ENCODE measurements around the gene PRR5.
A peak's percentile ranks its signal among the peaks of the same experiment; 100 is the strongest.

PRR5 gene

DNA sequence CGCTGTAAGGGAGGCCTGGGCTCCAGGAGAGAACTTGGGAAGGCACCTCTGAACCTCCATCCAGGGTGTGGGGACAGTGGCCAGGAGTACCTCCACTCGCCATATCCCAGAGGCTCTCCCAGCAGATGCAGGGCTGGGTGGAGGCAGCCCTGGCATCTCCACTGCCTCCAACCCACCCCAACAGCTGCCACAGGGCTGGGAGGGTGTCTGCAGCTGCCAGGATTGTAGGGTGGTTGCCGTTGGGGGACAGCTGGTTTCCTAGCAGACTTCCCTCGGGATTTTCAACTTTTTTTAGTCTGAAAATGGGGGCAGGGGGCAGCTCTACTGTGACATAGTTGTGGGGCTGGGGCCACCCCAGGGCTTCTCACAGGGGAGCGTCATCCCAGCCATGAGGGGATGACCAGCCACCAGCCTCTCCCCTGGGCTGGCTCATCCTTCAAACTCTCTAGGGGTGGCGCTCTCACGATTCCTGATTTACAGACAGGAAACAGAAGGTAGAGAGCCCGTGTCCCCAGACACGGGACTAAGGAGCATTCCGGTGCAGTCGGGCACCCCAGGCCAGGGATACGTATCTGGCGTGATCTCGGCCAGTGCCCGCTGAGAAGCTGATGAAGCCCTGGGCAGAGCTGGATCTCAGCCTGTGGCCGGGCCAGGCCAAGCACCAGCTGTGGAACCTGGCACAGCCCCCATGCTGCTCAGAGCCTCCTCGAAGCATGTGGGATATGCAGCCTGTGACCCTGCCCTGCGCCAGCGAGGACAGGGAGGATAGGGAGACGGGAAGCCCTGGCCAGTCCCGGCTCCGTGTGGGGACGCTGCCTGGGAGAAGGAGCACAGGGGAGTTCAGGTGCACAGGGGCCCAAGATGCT is 9.9 kb downstream of the PRR5 start:
- peaks cover 35 to 40% of the 10 kb centered on the region in 2 donors for H3K4me1 ChIP-seq (ENCODE audit: control insufficient read depth in 2 of 2, insufficient read depth in 2 of 2, low read length in 2 of 2)
- peak overlapping the region; percentile 84 to 88 for H3K27ac ChIP-seq (ENCODE audit: low read depth in 2 of 2, low read length in 2 of 2)
- H3K9me3 ChIP-seq (ENCODE audit: control insufficient read depth in 2 of 2, low read length in 2 of 2): no peaks in the 10 kb centered on the region
- no peak overlapping the region for H3K4me3 ChIP-seq (ENCODE audit: low read length in 2 of 2)
- peaks cover 3 to 5% of the 10 kb centered on the region in 2 donors for H3K36me3 ChIP-seq (ENCODE audit: control insufficient read depth in 2 of 2, insufficient read depth in 2 of 2, low read length in 2 of 2)
- no peaks in the 10 kb centered on the region for H3K27me3 ChIP-seq (ENCODE audit: control insufficient read depth in 2 of 2, insufficient read depth in 2 of 2, low read length in 2 of 2)
- peak overlapping the region in 1 of 2 donors; percentile 33 for H3K9ac ChIP-seq (ENCODE audit: low read depth in 1 of 2, low read length in 2 of 2)

DNA sequence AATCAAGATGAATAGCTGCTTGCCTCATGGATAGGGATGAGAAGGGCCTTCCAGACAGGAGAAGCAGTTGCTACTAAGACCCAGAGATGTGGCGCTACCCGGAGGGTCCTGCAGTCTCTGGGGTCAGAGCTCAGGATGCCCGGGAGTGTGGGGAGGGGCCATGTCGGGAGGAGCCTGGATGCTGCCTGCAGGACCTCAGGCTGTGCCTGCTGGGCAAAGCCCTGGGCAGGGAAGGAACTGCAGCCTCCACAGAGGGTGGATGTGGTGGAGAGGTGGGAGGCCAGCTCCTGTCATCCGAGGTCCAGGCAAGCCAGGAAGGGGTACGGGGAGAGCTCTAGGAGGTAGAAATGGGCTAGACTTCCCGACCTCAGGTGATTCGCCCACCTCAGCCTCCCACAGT is 11.0 kb downstream of the PRR5 start:
- Histone ChIP-seq H3K9ac (ENCODE audit: low read depth in 1 of 2, low read length in 2 of 2) (no peak overlapping the region), H3K27ac (ENCODE audit: low read depth in 2 of 2, low read length in 2 of 2) (no peak overlapping the region), H3K4me3 (ENCODE audit: low read length in 2 of 2) (no peak overlapping the region), H3K9me3 (ENCODE audit: control insufficient read depth in 2 of 2, low read length in 2 of 2) (no peaks in the 10 kb centered on the region), H3K36me3 (ENCODE audit: control insufficient read depth in 2 of 2, insufficient read depth in 2 of 2, low read length in 2 of 2) (peaks cover 3 to 5% of the 10 kb centered on the region in 2 donors), H3K27me3 (ENCODE audit: control insufficient read depth in 2 of 2, insufficient read depth in 2 of 2, low read length in 2 of 2) (no peaks in the 10 kb centered on the region), H3K4me1 (ENCODE audit: control insufficient read depth in 2 of 2, insufficient read depth in 2 of 2, low read length in 2 of 2) (peaks cover 35 to 40% of the 10 kb centered on the region in 2 donors)

- Histone ChIP-seq H3K4me3 (ENCODE audit: low read length in 2 of 2) (no peak overlapping the region), H3K9ac (ENCODE audit: low read depth in 1 of 2, low read length in 2 of 2) (peak overlapping the region in 1 of 2 donors; percentile 25), H3K9me3 (ENCODE audit: control insufficient read depth in 2 of 2, low read length in 2 of 2) (no peaks in the 10 kb centered on the region), H3K36me3 (ENCODE audit: control insufficient read depth in 2 of 2, insufficient read depth in 2 of 2, low read length in 2 of 2) (peaks cover 5 to 6% of the 10 kb centered on the region in 2 donors), H3K27me3 (ENCODE audit: control insufficient read depth in 2 of 2, insufficient read depth in 2 of 2, low read length in 2 of 2) (no peaks in the 10 kb centered on the region), H3K27ac (ENCODE audit: low read depth in 2 of 2, low read length in 2 of 2) (no peak overlapping the region), H3K4me1 (ENCODE audit: control insufficient read depth in 2 of 2, insufficient read depth in 2 of 2, low read length in 2 of 2) (peaks cover 36 to 41% of the 10 kb centered on the region in 2 donors)
Measured at GRCh38 chr22:44714703-44715350, 12.8 kb downstream of the PRR5 start.

DNA sequence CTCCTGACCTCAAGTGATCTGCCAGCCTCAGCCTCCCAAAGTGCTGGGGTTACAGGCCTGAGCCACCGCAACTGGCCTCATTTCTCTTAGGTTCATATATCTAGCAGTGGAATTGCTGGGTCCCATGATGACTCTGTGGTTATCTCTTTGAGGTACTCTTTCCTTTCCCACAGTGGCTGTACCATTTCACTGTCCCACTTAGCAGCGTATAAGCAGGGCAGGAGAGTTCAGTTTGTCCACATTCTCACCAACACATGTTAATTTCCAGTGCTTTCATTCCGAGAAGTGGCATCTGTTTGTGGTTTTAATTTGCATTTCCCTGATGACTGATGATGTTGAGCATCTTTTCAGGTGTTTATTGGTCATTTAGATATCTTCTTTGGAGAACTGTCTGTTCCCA is 16.4 kb downstream of the PRR5 start:
- Histone ChIP-seq H3K4me3 (ENCODE audit: low read length in 2 of 2) (no peak overlapping the region), H3K27me3 (ENCODE audit: control insufficient read depth in 2 of 2, insufficient read depth in 2 of 2, low read length in 2 of 2) (no peaks in the 10 kb centered on the region), H3K4me1 (ENCODE audit: control insufficient read depth in 2 of 2, insufficient read depth in 2 of 2, low read length in 2 of 2) (peaks cover 9 to 13% of the 10 kb centered on the region in 2 donors), H3K27ac (ENCODE audit: low read depth in 2 of 2, low read length in 2 of 2) (no peak overlapping the region), H3K9me3 (ENCODE audit: control insufficient read depth in 2 of 2, low read length in 2 of 2) (no peaks in the 10 kb centered on the region), H3K9ac (ENCODE audit: low read depth in 1 of 2, low read length in 2 of 2) (no peak overlapping the region), H3K36me3 (ENCODE audit: control insufficient read depth in 2 of 2, insufficient read depth in 2 of 2, low read length in 2 of 2) (peaks cover 8 to 10% of the 10 kb centered on the region in 2 donors)

GRCh38 chr22:44719586-44720368 is 17.8 kb downstream of the PRR5 start:
- Histone ChIP-seq H3K4me1 (ENCODE audit: control insufficient read depth in 2 of 2, insufficient read depth in 2 of 2, low read length in 2 of 2) (peaks cover 6 to 10% of the 10 kb centered on the region in 2 donors), H3K4me3 (ENCODE audit: low read length in 2 of 2) (no peak overlapping the region), H3K36me3 (ENCODE audit: control insufficient read depth in 2 of 2, insufficient read depth in 2 of 2, low read length in 2 of 2) (peaks cover 8 to 11% of the 10 kb centered on the region in 2 donors), H3K9ac (ENCODE audit: low read depth in 1 of 2, low read length in 2 of 2) (no peak overlapping the region), H3K27me3 (ENCODE audit: control insufficient read depth in 2 of 2, insufficient read depth in 2 of 2, low read length in 2 of 2) (no peaks in the 10 kb centered on the region), H3K9me3 (ENCODE audit: control insufficient read depth in 2 of 2, low read length in 2 of 2) (no peaks in the 10 kb centered on the region), H3K27ac (ENCODE audit: low read depth in 2 of 2, low read length in 2 of 2) (no peak overlapping the region)

DNA sequence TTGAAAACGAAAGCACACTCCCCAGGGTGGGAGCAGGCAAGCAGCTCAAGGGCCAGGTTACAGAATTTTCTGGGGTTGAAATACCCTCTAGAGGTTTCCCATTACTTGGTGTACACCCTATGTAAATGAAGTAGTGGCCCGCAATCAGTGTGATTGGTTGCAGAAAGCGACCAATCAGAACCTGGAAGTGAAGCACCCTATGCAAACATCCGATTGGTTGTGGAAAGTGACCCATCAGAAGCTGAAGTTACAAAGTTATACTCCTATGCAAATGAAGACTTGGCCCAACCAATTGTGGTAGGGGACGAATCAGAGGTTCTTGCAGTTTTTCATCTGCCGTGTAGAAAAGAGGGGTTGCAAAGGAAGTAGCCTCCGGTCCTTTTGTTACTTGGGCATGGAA is 19.2 kb downstream of the PRR5 start:
- Histone ChIP-seq H3K36me3 (ENCODE audit: control insufficient read depth in 2 of 2, insufficient read depth in 2 of 2, low read length in 2 of 2) (peaks cover 8 to 13% of the 10 kb centered on the region in 2 donors), H3K9me3 (ENCODE audit: control insufficient read depth in 2 of 2, low read length in 2 of 2) (no peaks in the 10 kb centered on the region), H3K27me3 (ENCODE audit: control insufficient read depth in 2 of 2, insufficient read depth in 2 of 2, low read length in 2 of 2) (no peaks in the 10 kb centered on the region), H3K4me3 (ENCODE audit: low read length in 2 of 2) (no peak overlapping the region), H3K27ac (ENCODE audit: low read depth in 2 of 2, low read length in 2 of 2) (no peak overlapping the region), H3K9ac (ENCODE audit: low read depth in 1 of 2, low read length in 2 of 2) (no peak overlapping the region), H3K4me1 (ENCODE audit: control insufficient read depth in 2 of 2, insufficient read depth in 2 of 2, low read length in 2 of 2) (peaks cover 2% of the 10 kb centered on the region in 2 donors)

- Histone ChIP-seq H3K36me3 (ENCODE audit: control insufficient read depth in 2 of 2, insufficient read depth in 2 of 2, low read length in 2 of 2) (peaks cover 12 to 20% of the 10 kb centered on the region in 2 donors), H3K9me3 (ENCODE audit: control insufficient read depth in 2 of 2, low read length in 2 of 2) (no peaks in the 10 kb centered on the region), H3K9ac (ENCODE audit: low read depth in 1 of 2, low read length in 2 of 2) (no peak overlapping the region), H3K4me1 (ENCODE audit: control insufficient read depth in 2 of 2, insufficient read depth in 2 of 2, low read length in 2 of 2) (peaks cover 2% of the 10 kb centered on the region in 2 donors), H3K27me3 (ENCODE audit: control insufficient read depth in 2 of 2, insufficient read depth in 2 of 2, low read length in 2 of 2) (no peaks in the 10 kb centered on the region), H3K27ac (ENCODE audit: low read depth in 2 of 2, low read length in 2 of 2) (no peak overlapping the region), H3K4me3 (ENCODE audit: low read length in 2 of 2) (no peak overlapping the region)
Measured at GRCh38 chr22:44722611-44723010, 20.6 kb downstream of the PRR5 start.

- H3K36me3 ChIP-seq (ENCODE audit: control insufficient read depth in 2 of 2, insufficient read depth in 2 of 2, low read length in 2 of 2): peaks cover 15 to 22% of the 10 kb centered on the region in 2 donors
- H3K27ac ChIP-seq (ENCODE audit: low read depth in 2 of 2, low read length in 2 of 2): no peak overlapping the region
- peaks cover 2 to 5% of the 10 kb centered on the region in 2 donors for H3K4me1 ChIP-seq (ENCODE audit: control insufficient read depth in 2 of 2, insufficient read depth in 2 of 2, low read length in 2 of 2)
- no peaks in the 10 kb centered on the region for H3K9me3 ChIP-seq (ENCODE audit: control insufficient read depth in 2 of 2, low read length in 2 of 2)
- no peaks in the 10 kb centered on the region for H3K27me3 ChIP-seq (ENCODE audit: control insufficient read depth in 2 of 2, insufficient read depth in 2 of 2, low read length in 2 of 2)
- no peak overlapping the region for H3K4me3 ChIP-seq (ENCODE audit: low read length in 2 of 2)
- H3K9ac ChIP-seq (ENCODE audit: low read depth in 1 of 2, low read length in 2 of 2): no peak overlapping the region
Measured at GRCh38 chr22:44723801-44724200, 21.8 kb downstream of the PRR5 start.

- H3K4me3 ChIP-seq (ENCODE audit: low read length in 2 of 2): no peak overlapping the region
- peaks cover under 1 to 7% of the 10 kb centered on the region in 2 donors for H3K4me1 ChIP-seq (ENCODE audit: control insufficient read depth in 2 of 2, insufficient read depth in 2 of 2, low read length in 2 of 2)
- no peak overlapping the region for H3K27ac ChIP-seq (ENCODE audit: low read depth in 2 of 2, low read length in 2 of 2)
- H3K27me3 ChIP-seq (ENCODE audit: control insufficient read depth in 2 of 2, insufficient read depth in 2 of 2, low read length in 2 of 2): no peaks in the 10 kb centered on the region
- H3K9ac ChIP-seq (ENCODE audit: low read depth in 1 of 2, low read length in 2 of 2): no peak overlapping the region
- H3K36me3 ChIP-seq (ENCODE audit: control insufficient read depth in 2 of 2, insufficient read depth in 2 of 2, low read length in 2 of 2): peaks cover 14 to 22% of the 10 kb centered on the region in 2 donors
- H3K9me3 ChIP-seq (ENCODE audit: control insufficient read depth in 2 of 2, low read length in 2 of 2): no peaks in the 10 kb centered on the region
Measured at GRCh38 chr22:44724416-44724815, 22.4 kb downstream of the PRR5 start.

All from mucosa of rectum (tissue), 2 donors.